HCT116 (cell line): Measurements from ENCODE around the gene SMIM5. TPM values are rescaled to one million over a fixed set of nuclear protein-coding genes. Genes with fewer than 3 reads are reported as not detected.

Experiments
- ATAC-seq: fragments of 200-7000 bp; cut with Tn5 transposase; 2 replicates; pipeline ENCODE4 v1.9.1; 2020; ENCODE audit warnings: mild to moderate bottlenecking, moderate library complexity
- BruUV-seq: library from RNA; stranded (reverse); fragments of 400-500 nt; replicated peaks from 2 replicates; lab custom pipeline; 2021; lab: Mats Ljungman, UMichigan
- CTCF ChIA-PET: fragments of 300-600 bp; sonication (Branson Sonifier 250); formaldehyde crosslinking; loops from one replicate; lab custom pipeline; 2021; ENCODE audit warnings: antibody characterized with exemption; lab: Charles Lee
- POLR2A ChIA-PET: fragments of 300-600, 350-600 bp; sonication (Branson Sonifier 250); formaldehyde crosslinking; loops from one replicate; lab custom pipeline; 2021; ENCODE audit warnings: antibody characterized with exemption; lab: Charles Lee
- RAD21 ChIA-PET, 2 experiments: fragments of 300-600 bp; sonication (Branson Sonifier 250); formaldehyde crosslinking; loops; one replicate each; lab custom pipeline; 2023; ENCODE audit warnings: low total read pairs in 2 of 2; ENCODE audit not compliant: uncharacterized antibody in 2 of 2, unreplicated experiment in 2 of 2, low non-redundant PET in 1 of 2; lab: Charles Lee
- DNase-seq: peaks from one replicate; pipeline ENCODE4 v3.0.0-alpha.2; 2010; ENCODE audit warnings: low read depth, low spot score
- H2AFZ ChIP-seq: fragments of 200-600 bp; shearing (Covaris generic), sonication (generic); 2 replicates; pipeline ENCODE4 v1.6.1; 2017; ENCODE audit warnings: low read depth, mixed run types, mixed read lengths, antibody characterized with exemption, low read length; ENCODE audit not compliant: poor library complexity, severe bottlenecking
- H3K27ac ChIP-seq: 2 replicates; pipeline ENCODE4 v1.5.1; 2012; ENCODE audit warnings: low read depth, low read length
- H3K27me3 ChIP-seq: fragments of 200-600 bp; sonication (generic); 2 replicates; pipeline ENCODE4 v1.6.1; 2016; ENCODE audit warnings: mixed run types, low read length, mixed read lengths; ENCODE audit not compliant: insufficient read depth
- H3K36me3 ChIP-seq, 2 experiments: fragments of 200-500 bp in 1 of 2; fragments of 200-600 bp in 1 of 2; sonication (Bioruptor generic) in 1 of 2; sonication (generic) in 1 of 2; 2 replicates each; pipeline versions ENCODE4 v1.5.1 to v1.6.1; 2014 to 2016; ENCODE audit warnings: low read length in 2 of 2, inconsistent platforms in 1 of 2, mixed read lengths in 1 of 2, mixed run types in 1 of 2; ENCODE audit not compliant: insufficient read depth in 2 of 2, control insufficient read depth in 1 of 2
- H3K4me1 ChIP-seq, 2 experiments: fragments of 200-600 bp in 1 of 2; sonication (generic) in 1 of 2; 2 replicates each; pipeline versions ENCODE4 v1.5.1 to v1.6.1; 2012 to 2017; ENCODE audit warnings: low read length in 2 of 2, inconsistent platforms in 1 of 2, mild to moderate bottlenecking in 1 of 2, mixed read lengths in 1 of 2, mixed run types in 1 of 2, moderate library complexity in 1 of 2; ENCODE audit not compliant: insufficient read depth in 2 of 2, control insufficient read depth in 1 of 2
- H3K4me2 ChIP-seq: fragments of 200-600 bp; sonication (generic); 2 replicates; pipeline ENCODE4 v1.6.1; 2017; ENCODE audit warnings: mixed run types, low read length, mixed read lengths
- H3K4me3 ChIP-seq, 2 experiments: fragments of 200-600 bp in 1 of 2; sonication (generic) in 1 of 2; replicated peaks in 1 of 2; 2 replicates each; pipeline ENCODE4 v1.5.1; 2011 to 2016; ENCODE audit warnings: low read length in 2 of 2, control low read depth in 1 of 2, low read depth in 1 of 2, mild to moderate bottlenecking in 1 of 2, mixed read lengths in 1 of 2, mixed run types in 1 of 2
- H3K79me2 ChIP-seq: fragments of 200-600 bp; sonication (generic); 2 replicates; pipeline ENCODE4 v1.6.1; 2017; ENCODE audit warnings: mild to moderate bottlenecking, mixed run types, low read length, moderate library complexity, mixed read lengths; ENCODE audit not compliant: insufficient read depth
- H3K9ac ChIP-seq: fragments of 200-600 bp; sonication (generic); 2 replicates; pipeline ENCODE4 v1.6.1; 2016; ENCODE audit warnings: low read length, mixed read lengths
- H3K9me2 ChIP-seq: fragments of 200-600 bp; sonication (generic), shearing (Covaris generic); 2 replicates; pipeline ENCODE4 v1.6.1; 2017; ENCODE audit warnings: mixed run types, mild to moderate bottlenecking, moderate library complexity; ENCODE audit not compliant: insufficient read depth
- H3K9me3 ChIP-seq, 2 experiments: fragments of 200-500 bp in 1 of 2; fragments of 200-600 bp in 1 of 2; sonication (Bioruptor generic) in 1 of 2; sonication (generic) in 1 of 2; 2 replicates each; pipeline ENCODE4 v1.6.1; 2014 to 2017; ENCODE audit warnings: low read length in 2 of 2, mixed read lengths in 2 of 2, inconsistent platforms in 1 of 2, low read depth in 1 of 2, mild to moderate bottlenecking in 1 of 2, mixed run types in 1 of 2, moderate library complexity in 1 of 2; ENCODE audit not compliant: control insufficient read depth in 1 of 2, insufficient read depth in 1 of 2
- H4K20me1 ChIP-seq: fragments of 200-600 bp; sonication (generic), shearing (Covaris generic); 2 replicates; pipeline ENCODE4 v1.6.1; 2017; ENCODE audit warnings: mixed run types, mild to moderate bottlenecking, moderate library complexity; ENCODE audit not compliant: insufficient read depth
- CBX3 ChIP-seq: IDR thresholded peaks from 2 replicates; pipeline ENCODE4 v1.6.1; 2012; ENCODE audit warnings: low read depth
- CEBPB ChIP-seq: IDR thresholded peaks from 2 replicates; pipeline ENCODE4 v1.6.1; 2012; ENCODE audit warnings: low read depth
- EZH2 ChIP-seq: fragments of 200-600 bp; sonication (generic); IDR thresholded peaks from 2 replicates; pipeline ENCODE4 v1.6.1; 2017; ENCODE audit warnings: antibody characterized with exemption, mixed run types
- FOSL1 ChIP-seq: IDR thresholded peaks from 2 replicates; pipeline ENCODE4 v1.6.1; 2012; ENCODE audit warnings: low read depth
- JUND ChIP-seq: IDR thresholded peaks from 2 replicates; pipeline ENCODE4 v1.6.1; 2012
- POLR2A ChIP-seq: IDR thresholded peaks from 2 replicates; pipeline ENCODE4 v1.7.0; 2011; ENCODE audit warnings: borderline replicate concordance; ENCODE audit not compliant: insufficient read depth, insufficient read length; ENCODE audit errors: extremely low read depth
- POLR2AphosphoS5 ChIP-seq: IDR thresholded peaks from 2 replicates; pipeline ENCODE4 v1.6.1; 2011; ENCODE audit warnings: mild to moderate bottlenecking, low read depth, low read length, moderate library complexity
- RAD21 ChIP-seq: IDR thresholded peaks from 2 replicates; pipeline ENCODE4 v1.6.1; 2012; ENCODE audit warnings: low read depth, mild to moderate bottlenecking
- SP1 ChIP-seq: IDR thresholded peaks from 2 replicates; pipeline ENCODE4 v1.6.1; 2012; ENCODE audit warnings: low read depth
- SRF ChIP-seq: IDR thresholded peaks from 2 replicates; pipeline ENCODE4 v1.6.1; 2012; ENCODE audit warnings: low read depth
- ZFX ChIP-seq: fragments of 450-650 bp; IDR thresholded peaks from 2 replicates; pipeline ENCODE4 v1.6.1; 2017
- intact Hi-C: fragments of 100-400 bp; cut with micrococcal nuclease; formaldehyde crosslinking; loops from 2 replicates; pipeline ENCODE4 v1.10.0; 2022
- total RNA-seq: library from RNA; stranded (reverse); gene quantifications from one replicate; pipeline ENCODE4 v1.2.1, GENCODE V29; 2021; ENCODE audit not compliant: unreplicated experiment
- TF ChIP-seq, protein P1 (sequence below): IDR thresholded peaks from 2 replicates; pipeline ENCODE4 v1.6.1; 2012
- TF ChIP-seq, protein P2 (sequence below), 3 experiments: fragments of 200-600 bp in 1 of 3; sonication (generic) in 1 of 3; IDR thresholded peaks in 2 of 3; conservative IDR thresholded peaks in 1 of 3; 2 replicates each; pipeline ENCODE4 v1.5.1; 2012 to 2017; ENCODE audit warnings: low read depth in 2 of 3, low read length in 2 of 3, antibody characterized with exemption in 1 of 3, borderline replicate concordance in 1 of 3, control low read depth in 1 of 3, mild to moderate bottlenecking in 1 of 3, mixed read lengths in 1 of 3, mixed run types in 1 of 3, moderate library complexity in 1 of 3; ENCODE audit not compliant: insufficient read depth in 1 of 3
- TF ChIP-seq, protein P3 (sequence below): IDR thresholded peaks from 2 replicates; pipeline ENCODE4 v1.6.1; 2012; ENCODE audit warnings: low read depth
- TF ChIP-seq, protein P4 (sequence below): IDR thresholded peaks from 2 replicates; pipeline ENCODE4 v1.6.1; 2011; ENCODE audit warnings: mild to moderate bottlenecking, low read length, moderate library complexity; ENCODE audit not compliant: insufficient replicate concordance; ENCODE audit errors: extremely low read depth

Gene SMIM5
- total RNA-seq, 1 experiment from 2014 or later = 0.12 TPM

DNA sequence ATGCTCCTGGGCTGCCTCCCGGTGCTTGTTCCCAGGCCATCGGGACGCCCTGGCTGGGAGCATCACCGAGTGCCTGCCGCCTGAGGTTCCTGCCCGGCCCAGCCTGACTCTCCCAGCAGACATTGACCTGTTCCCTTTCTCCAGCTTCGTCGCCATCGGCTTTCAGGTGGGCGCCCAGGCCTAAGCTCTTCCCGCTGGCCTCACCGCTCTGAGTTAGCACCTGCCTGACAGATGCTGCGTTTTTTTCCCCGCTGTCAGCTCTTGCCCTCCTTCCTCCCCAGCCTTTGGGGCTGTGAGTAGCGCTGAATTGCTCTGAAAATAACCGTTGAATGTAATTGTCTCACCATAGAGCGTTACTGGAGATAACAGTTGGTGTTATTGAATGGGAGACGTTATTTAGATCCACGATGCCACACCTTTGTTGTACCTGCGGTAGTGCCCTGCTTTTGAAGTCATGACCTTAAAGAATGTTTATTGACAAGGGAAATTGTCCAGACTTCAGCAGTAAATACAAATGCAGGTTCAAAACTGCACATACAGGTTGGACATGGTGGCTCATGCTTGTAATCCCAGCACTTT lies 21.3 kb upstream of the SMIM5 start (continued):
- TF ChIP-seq EZH2 = no peak
- TF ChIP-seq, protein P1, sequence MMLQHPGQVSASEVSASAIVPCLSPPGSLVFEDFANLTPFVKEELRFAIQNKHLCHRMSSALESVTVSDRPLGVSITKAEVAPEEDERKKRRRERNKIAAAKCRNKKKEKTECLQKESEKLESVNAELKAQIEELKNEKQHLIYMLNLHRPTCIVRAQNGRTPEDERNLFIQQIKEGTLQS = no peak
- TF ChIP-seq SRF = no peak

DNA sequence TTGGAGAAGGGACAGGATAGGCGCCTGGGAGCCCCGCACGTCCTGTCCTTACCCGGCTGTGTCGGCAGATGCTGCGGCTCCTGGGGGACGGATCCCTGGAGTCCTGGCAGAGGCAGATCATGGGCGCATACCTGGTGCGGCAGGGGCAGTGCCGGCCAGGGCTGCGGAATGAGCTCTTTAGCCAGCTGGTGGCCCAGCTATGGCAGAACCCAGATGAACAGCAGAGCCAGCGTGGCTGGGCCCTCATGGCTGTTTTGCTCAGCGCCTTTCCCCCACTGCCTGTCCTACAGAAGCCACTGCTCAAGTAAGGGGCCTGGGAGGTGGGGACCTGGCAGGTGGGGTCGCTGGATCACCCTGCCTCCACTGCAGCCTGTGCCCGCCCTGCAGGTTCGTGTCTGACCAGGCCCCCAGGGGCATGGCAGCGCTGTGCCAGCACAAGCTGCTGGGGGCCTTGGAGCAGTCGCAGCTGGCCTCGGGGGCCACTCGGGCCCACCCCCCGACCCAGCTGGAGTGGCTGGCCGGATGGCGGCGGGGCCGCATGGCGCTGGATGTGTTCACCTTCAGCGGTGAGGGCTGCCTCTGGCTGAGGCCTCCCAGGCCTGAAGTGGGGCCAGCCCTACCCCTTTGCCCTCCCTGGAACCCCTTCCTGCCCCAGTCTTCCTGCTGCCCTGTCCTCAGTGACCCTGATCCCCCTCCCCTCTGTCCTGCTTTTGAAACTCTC lies 20.2 kb upstream of the SMIM5 start:
- intact Hi-C loops = no loop called here
- H3K79me2 ChIP-seq = no peaks in the 10 kb centered on the region
- no peak overlapping the region for H2AFZ ChIP-seq
- ChIA-PET RAD21 (no interaction called here), POLR2A (no interaction called here), CTCF (interaction anchor here (1.6 to 6.2 kb wide), 3 partner anchors 12 to 135 kb away, joined by 6 to 43 read pairs (median 36); partner anchors contain the start of gene SMIM5)
- no peak overlapping the region for H3K4me3 ChIP-seq
- H3K9ac ChIP-seq = no peak overlapping the region
- H3K4me2 ChIP-seq = no peak overlapping the region
- BruUV-seq = no TSS peak
- H3K27me3 ChIP-seq = no peaks in the 10 kb centered on the region
- peaks cover 24 to 45% of the 10 kb centered on the region in 2 experiments for H3K4me1 ChIP-seq
- TF ChIP-seq, protein P2, sequence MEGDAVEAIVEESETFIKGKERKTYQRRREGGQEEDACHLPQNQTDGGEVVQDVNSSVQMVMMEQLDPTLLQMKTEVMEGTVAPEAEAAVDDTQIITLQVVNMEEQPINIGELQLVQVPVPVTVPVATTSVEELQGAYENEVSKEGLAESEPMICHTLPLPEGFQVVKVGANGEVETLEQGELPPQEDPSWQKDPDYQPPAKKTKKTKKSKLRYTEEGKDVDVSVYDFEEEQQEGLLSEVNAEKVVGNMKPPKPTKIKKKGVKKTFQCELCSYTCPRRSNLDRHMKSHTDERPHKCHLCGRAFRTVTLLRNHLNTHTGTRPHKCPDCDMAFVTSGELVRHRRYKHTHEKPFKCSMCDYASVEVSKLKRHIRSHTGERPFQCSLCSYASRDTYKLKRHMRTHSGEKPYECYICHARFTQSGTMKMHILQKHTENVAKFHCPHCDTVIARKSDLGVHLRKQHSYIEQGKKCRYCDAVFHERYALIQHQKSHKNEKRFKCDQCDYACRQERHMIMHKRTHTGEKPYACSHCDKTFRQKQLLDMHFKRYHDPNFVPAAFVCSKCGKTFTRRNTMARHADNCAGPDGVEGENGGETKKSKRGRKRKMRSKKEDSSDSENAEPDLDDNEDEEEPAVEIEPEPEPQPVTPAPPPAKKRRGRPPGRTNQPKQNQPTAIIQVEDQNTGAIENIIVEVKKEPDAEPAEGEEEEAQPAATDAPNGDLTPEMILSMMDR (IDR thresholded peaks at IDR 0.05 in 2 of 3, conservative IDR thresholded peaks at IDR 0.05 in 1 of 3; ENCODE audit: borderline replicate concordance in 1 of 3, insufficient read depth in 1 of 3, low read depth in 2 of 3, low read length in 2 of 3) = no peak
- TF ChIP-seq, protein P3, sequence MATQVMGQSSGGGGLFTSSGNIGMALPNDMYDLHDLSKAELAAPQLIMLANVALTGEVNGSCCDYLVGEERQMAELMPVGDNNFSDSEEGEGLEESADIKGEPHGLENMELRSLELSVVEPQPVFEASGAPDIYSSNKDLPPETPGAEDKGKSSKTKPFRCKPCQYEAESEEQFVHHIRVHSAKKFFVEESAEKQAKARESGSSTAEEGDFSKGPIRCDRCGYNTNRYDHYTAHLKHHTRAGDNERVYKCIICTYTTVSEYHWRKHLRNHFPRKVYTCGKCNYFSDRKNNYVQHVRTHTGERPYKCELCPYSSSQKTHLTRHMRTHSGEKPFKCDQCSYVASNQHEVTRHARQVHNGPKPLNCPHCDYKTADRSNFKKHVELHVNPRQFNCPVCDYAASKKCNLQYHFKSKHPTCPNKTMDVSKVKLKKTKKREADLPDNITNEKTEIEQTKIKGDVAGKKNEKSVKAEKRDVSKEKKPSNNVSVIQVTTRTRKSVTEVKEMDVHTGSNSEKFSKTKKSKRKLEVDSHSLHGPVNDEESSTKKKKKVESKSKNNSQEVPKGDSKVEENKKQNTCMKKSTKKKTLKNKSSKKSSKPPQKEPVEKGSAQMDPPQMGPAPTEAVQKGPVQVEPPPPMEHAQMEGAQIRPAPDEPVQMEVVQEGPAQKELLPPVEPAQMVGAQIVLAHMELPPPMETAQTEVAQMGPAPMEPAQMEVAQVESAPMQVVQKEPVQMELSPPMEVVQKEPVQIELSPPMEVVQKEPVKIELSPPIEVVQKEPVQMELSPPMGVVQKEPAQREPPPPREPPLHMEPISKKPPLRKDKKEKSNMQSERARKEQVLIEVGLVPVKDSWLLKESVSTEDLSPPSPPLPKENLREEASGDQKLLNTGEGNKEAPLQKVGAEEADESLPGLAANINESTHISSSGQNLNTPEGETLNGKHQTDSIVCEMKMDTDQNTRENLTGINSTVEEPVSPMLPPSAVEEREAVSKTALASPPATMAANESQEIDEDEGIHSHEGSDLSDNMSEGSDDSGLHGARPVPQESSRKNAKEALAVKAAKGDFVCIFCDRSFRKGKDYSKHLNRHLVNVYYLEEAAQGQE = no peak
- TF ChIP-seq, protein P4, sequence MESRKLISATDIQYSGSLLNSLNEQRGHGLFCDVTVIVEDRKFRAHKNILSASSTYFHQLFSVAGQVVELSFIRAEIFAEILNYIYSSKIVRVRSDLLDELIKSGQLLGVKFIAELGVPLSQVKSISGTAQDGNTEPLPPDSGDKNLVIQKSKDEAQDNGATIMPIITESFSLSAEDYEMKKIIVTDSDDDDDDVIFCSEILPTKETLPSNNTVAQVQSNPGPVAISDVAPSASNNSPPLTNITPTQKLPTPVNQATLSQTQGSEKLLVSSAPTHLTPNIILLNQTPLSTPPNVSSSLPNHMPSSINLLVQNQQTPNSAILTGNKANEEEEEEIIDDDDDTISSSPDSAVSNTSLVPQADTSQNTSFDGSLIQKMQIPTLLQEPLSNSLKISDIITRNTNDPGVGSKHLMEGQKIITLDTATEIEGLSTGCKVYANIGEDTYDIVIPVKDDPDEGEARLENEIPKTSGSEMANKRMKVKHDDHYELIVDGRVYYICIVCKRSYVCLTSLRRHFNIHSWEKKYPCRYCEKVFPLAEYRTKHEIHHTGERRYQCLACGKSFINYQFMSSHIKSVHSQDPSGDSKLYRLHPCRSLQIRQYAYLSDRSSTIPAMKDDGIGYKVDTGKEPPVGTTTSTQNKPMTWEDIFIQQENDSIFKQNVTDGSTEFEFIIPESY = no peak
- TF ChIP-seq, protein P1 = no peak
- TF ChIP-seq ZFX = no peak
- TF ChIP-seq JUND = no peak
- TF ChIP-seq POLR2A = no peak
- TF ChIP-seq FOSL1 = no peak
- no peak for TF ChIP-seq CEBPB
- no peak for TF ChIP-seq CBX3
- no peak for TF ChIP-seq RAD21
- TF ChIP-seq SP1 = no peak
- TF ChIP-seq POLR2AphosphoS5 = no peak
- no peaks in the 10 kb centered on the region for H3K36me3 ChIP-seq
- H3K9me3 ChIP-seq = no peaks in the 10 kb centered on the region
- no peaks in the 10 kb centered on the region for H3K9me2 ChIP-seq
- no peak for ATAC-seq
- no peaks in the 10 kb centered on the region for H4K20me1 ChIP-seq
- H3K27ac ChIP-seq = no peak overlapping the region
- no peak for DNase-seq
